GM21360 (cell line): Measurements from ENCODE around the gene ATG16L2.
"Not testable (repeated sequence)": the region's sequence is repeated elsewhere in the genome, so short reads cannot be mapped to it uniquely, and the experiment has no call there.

Experiments
- ATAC-seq: cut with Tn5 transposase; IDR thresholded peaks from one replicate; pipeline ENCODE4 v1.9.1; 2021; ENCODE audit warnings: mild to moderate bottlenecking, moderate library complexity; ENCODE audit not compliant: unreplicated experiment

ATG16L2 gene

GRCh38 chr11:72841397-72841796, 27.2 kb downstream of the ATG16L2 start:
- ATAC-seq: no peak

- no peak for ATAC-seq
Measured at GRCh38 chr11:72842126-72842525, 27.9 kb downstream of the ATG16L2 start.

- ATAC-seq: no peak
Measured at GRCh38 chr11:72842653-72843330, 28.6 kb downstream of the ATG16L2 start.

GRCh38 chr11:72844356-72844755, 30.1 kb downstream of the ATG16L2 start:
- no peak for ATAC-seq

- ATAC-seq: no peak
Measured at GRCh38 chr11:72848846-72849466, 34.7 kb downstream of the ATG16L2 start.

GRCh38 chr11:72850832-72851231, 36.6 kb downstream of the ATG16L2 start:
- no peak for ATAC-seq

GRCh38 chr11:72851726-72852125, 37.5 kb downstream of the ATG16L2 start:
- ATAC-seq: no peak

GRCh38 chr11:72856065-72856464, 41.9 kb downstream of the ATG16L2 start:
- ATAC-seq: no peak

- ATAC-seq: no peak
Measured at GRCh38 chr11:72856551-72857345, 42.5 kb downstream of the ATG16L2 start.

GRCh38 chr11:72858267-72858666, 44.1 kb downstream of the ATG16L2 start:
- not testable (repeated sequence) for ATAC-seq

GRCh38 chr11:72859126-72859525, 44.9 kb downstream of the ATG16L2 start:
- no peak for ATAC-seq

GRCh38 chr11:72860010-72860409, 45.8 kb downstream of the ATG16L2 start:
- ATAC-seq: no peak

- ATAC-seq: no peak
Measured at GRCh38 chr11:72860592-72860991, 46.4 kb downstream of the ATG16L2 start.

- ATAC-seq: no peak
Measured at GRCh38 chr11:72863091-72863490, 48.9 kb downstream of the ATG16L2 start.

GRCh38 chr11:72863916-72864315, 49.7 kb downstream of the ATG16L2 start:
- ATAC-seq: no peak

GRCh38 chr11:72864702-72865655, 50.8 kb downstream of the ATG16L2 start:
- no peak for ATAC-seq

GRCh38 chr11:72867970-72868369, 53.8 kb downstream of the ATG16L2 start:
- no peak for ATAC-seq

- ATAC-seq: no peak
Measured at GRCh38 chr11:72869831-72870230, 55.6 kb downstream of the ATG16L2 start.

- ATAC-seq: no peak
Measured at GRCh38 chr11:72871119-72871518, 56.9 kb downstream of the ATG16L2 start.

- ATAC-seq: no peak
Measured at GRCh38 chr11:72872012-72872411, 57.8 kb downstream of the ATG16L2 start.

GRCh38 chr11:72875736-72876135, 61.5 kb downstream of the ATG16L2 start:
- no peak for ATAC-seq
